Psoas muscle (tissue), 8 donors: ENCODE results near the gene PTPRM. TPM values are rescaled to one million over a fixed set of nuclear protein-coding genes. Genes with fewer than 3 reads are reported as not detected.

ENCODE experiments used
- ATAC-seq, 4 donors: fragments of 200-7000 bp; cut with Tn5 transposase; one replicate each; pipeline ENCODE4 v1.9.1; 2020; ENCODE audit warnings: moderate library complexity in 3 of 4, mild to moderate bottlenecking in 2 of 4
- DNase-seq, 2 donors: peaks; one replicate each; pipeline ENCODE4 v3.0.0-alpha.2; 2020
- H3K27ac ChIP-seq: fragments of 200-600 bp; one replicate; pipeline ENCODE4 v1.8.0; 2022
- H3K27me3 ChIP-seq, 3 donors: fragments of 200-600 bp in 1 of 3; one replicate each; pipeline versions ENCODE4 v1.6.1 to v1.8.0; 2013 to 2022; ENCODE audit warnings: low read length in 2 of 3, mild to moderate bottlenecking in 2 of 3, moderate library complexity in 1 of 3; ENCODE audit not compliant: insufficient read depth in 3 of 3
- H3K36me3 ChIP-seq, 2 donors: fragments of 200-600 bp in 1 of 2; one replicate each; pipeline versions ENCODE4 v1.6.1 to v1.8.0; 2013 to 2022; ENCODE audit warnings: low read depth in 1 of 2, mild to moderate bottlenecking in 1 of 2, moderate library complexity in 1 of 2; ENCODE audit not compliant: insufficient read depth in 1 of 2
- H3K4me1 ChIP-seq: fragments of 200-600 bp; one replicate; pipeline ENCODE4 v1.8.0; 2022
- H3K4me3 ChIP-seq: fragments of 200-600 bp; one replicate; pipeline ENCODE4 v1.8.0; 2022; ENCODE audit warnings: mild to moderate bottlenecking
- H3K9me3 ChIP-seq: fragments of 200-600 bp; one replicate; pipeline ENCODE4 v1.8.0; 2022
- CTCF ChIP-seq: fragments of 200-600 bp; IDR thresholded peaks from one replicate; pipeline ENCODE4 v1.8.0; 2022; ENCODE audit warnings: antibody characterized with exemption
- WGBS, 3 donors: extraction: QIAGEN DNeasy Blood & Tissue Kit; methylation state at CpG; one replicate each; pipeline versions ENCODE4 v1.1.6 to v1.1.7; 2013; 5-methylcytosine and 5-hydroxymethylcytosine counted together
- intact Hi-C, 2 donors: fragments of 100-400 bp; cut with DNase I; formaldehyde crosslinking; loops; one replicate each; pipeline versions ENCODE4 v1.11.0 to v1.14.2; 2022
- polyA plus RNA-seq, 3 donors: library from polyadenylated mRNA; stranded (reverse); fragments of 200-250 nt; gene quantifications; one replicate each; pipeline ENCODE4 v1.2.3, GENCODE V29; 2013
- total RNA-seq, 4 donors: library from RNA; stranded (reverse); fragmentation: NEBNext Ultra II Directional in 2 of 4; extraction: Animal tissue kit (Norgen Biotek cat#: 25700) in 2 of 4; gene quantifications; one replicate each; pipeline versions ENCODE4 v1.2.1 to v1.2.4, GENCODE V29; 2021 to 2023
- donor health status: healthy with polysubstance abuse.
- donor health status: DM: no; HTN: no; CAD: no; lungs with moderate emphysema.
- donor health status: Bipolar disorder and iron deficiency.
- donor health status: healthy.
- donor health status: DM: yes; HTN: yes; CAD: no.
- donor health status: DM: no; HTN: no; CAD: no.
- donor health status: DM: no; HTN: no; CAD: no.
- donor health status: DM: yes; HTN: yes; CAD: no.

PTPRM gene
- total and polyA plus RNA-seq, 7 donors: 27.4 to 78.9 (median 39.0) TPM

- WGBS, 3 donors: 89 to 100% (median 91%) methylated on average over 1 of the region's 1 CpG
- Histone ChIP-seq H3K27ac (no peak overlapping the region), H3K9me3 (no peaks in the 10 kb centered on the region), H3K27me3 (no peaks in the 10 kb centered on the region), H3K4me1 (peaks cover 65% of the 10 kb centered on the region), H3K36me3 (no peaks in the 10 kb centered on the region), H3K4me3 (no peak overlapping the region)
- intact Hi-C loops: loop anchor here in 1 of 2 donors (5.0 kb wide), 1 partner anchor 46 kb away; no protein-coding TSS in a partner anchor
- no peak for TF ChIP-seq CTCF
- ATAC-seq (no peak), DNase-seq (no peak)
These were observed 91.6 kb downstream of the PTPRM start for GRCh38 chr18:7658701-7659100.

GRCh38 chr18:7661207-7661606 lies 94.1 kb downstream of the PTPRM start:
- Histone ChIP-seq H3K9me3 (no peaks in the 10 kb centered on the region), H3K4me1 (peaks cover 56% of the 10 kb centered on the region), H3K4me3 (no peak overlapping the region), H3K27me3 (no peaks in the 10 kb centered on the region), H3K27ac (no peak overlapping the region), H3K36me3 (no peaks in the 10 kb centered on the region)
- no peak for ATAC-seq
- WGBS, 3 donors: 86 to 91% (median 89%) methylated on average over 1 of the region's 1 CpG
- TF ChIP-seq CTCF: no peak
- DNase-seq: no peak
- intact Hi-C loops: no loop called here

- WGBS, 3 donors: 68 to 70% (median 70%) methylated on average over 2 of the region's 2 CpGs
- H3K27me3 ChIP-seq: no peaks in the 10 kb centered on the region
- H3K9me3 ChIP-seq: no peaks in the 10 kb centered on the region
- no peaks in the 10 kb centered on the region for H3K36me3 ChIP-seq
- H3K27ac ChIP-seq: no peak overlapping the region
- ATAC-seq (peak; percentile 58 to 78 (median 73)), DNase-seq (peak in 1 of 2 donors; percentile 62)
- no peak for TF ChIP-seq CTCF
- intact Hi-C loops: no loop called here
- H3K4me3 ChIP-seq: no peak overlapping the region
- peaks cover 50% of the 10 kb centered on the region for H3K4me1 ChIP-seq
These were observed 95.8 kb downstream of the PTPRM start for GRCh38 chr18:7662866-7663265.

GRCh38 chr18:7663366-7664312 lies 96.5 kb downstream of the PTPRM start:
- intact Hi-C loops: no loop called here
- 86 to 90% (median 88%) methylated on average over 11 of the region's 11 CpGs for WGBS, 3 donors
- peaks cover 51% of the 10 kb centered on the region for H3K4me1 ChIP-seq
- ATAC-seq: peak in 3 of 4 donors; percentile 23 to 73 (median 68)
- no peak overlapping the region for H3K27ac ChIP-seq
- no peaks in the 10 kb centered on the region for H3K36me3 ChIP-seq
- H3K9me3 ChIP-seq: no peaks in the 10 kb centered on the region
- H3K4me3 ChIP-seq: no peak overlapping the region
- no peak for TF ChIP-seq CTCF
- no peak for DNase-seq
- no peaks in the 10 kb centered on the region for H3K27me3 ChIP-seq
